RWPE2 (cell line): ENCODE results near the gene FGF3.

Experiments
- ATAC-seq: fragments of 200-7000 bp; cut with Tn5 transposase; 3 replicates; pipeline ENCODE4 v1.9.1; 2021; ENCODE audit warnings: low read depth
- DNase-seq: peaks from one replicate; pipeline ENCODE4 v3.0.0-alpha.2; 2020; ENCODE audit warnings: low spot score
- H3K27ac ChIP-seq: fragments of 450-650 bp; 2 replicates; pipeline ENCODE4 v1.5.1; 2017; ENCODE audit warnings: mild to moderate bottlenecking; ENCODE audit not compliant: poor library complexity, severe bottlenecking
- H3K27me3 ChIP-seq: fragments of 250-450 bp; sonication (Bioruptor Pico); 2 replicates; pipeline ENCODE4 v1.5.1; 2021; ENCODE audit warnings: mild to moderate bottlenecking, moderate library complexity; ENCODE audit not compliant: insufficient read depth, poor library complexity, severe bottlenecking
- H3K36me3 ChIP-seq: fragments of 250-450 bp; sonication (Bioruptor Pico); 2 replicates; pipeline ENCODE4 v1.5.1; 2020; ENCODE audit warnings: low read depth, mild to moderate bottlenecking, moderate library complexity
- H3K4me1 ChIP-seq: fragments of 250-450 bp; sonication (Bioruptor Pico); 2 replicates; pipeline ENCODE4 v1.5.1; 2021; ENCODE audit warnings: mild to moderate bottlenecking, moderate library complexity; ENCODE audit not compliant: insufficient read depth, poor library complexity, severe bottlenecking
- H3K4me3 ChIP-seq: fragments of 250-450 bp; sonication (Bioruptor Pico); 2 replicates; pipeline ENCODE4 v1.5.1; 2021; ENCODE audit warnings: mild to moderate bottlenecking, moderate library complexity; ENCODE audit not compliant: severe bottlenecking
- H3K9me3 ChIP-seq: fragments of 250-450 bp; sonication (Bioruptor Pico); 2 replicates; pipeline ENCODE4 v1.5.1; 2021; ENCODE audit warnings: mild to moderate bottlenecking, moderate library complexity; ENCODE audit not compliant: severe bottlenecking
- TF ChIP-seq, protein P1 (sequence below): fragments of 450-650 bp; IDR thresholded peaks from one replicate; pipeline ENCODE4 v1.5.1; 2017; ENCODE audit warnings: mild to moderate bottlenecking, moderate library complexity; ENCODE audit not compliant: poor library complexity, severe bottlenecking

FGF3 gene

DNA sequence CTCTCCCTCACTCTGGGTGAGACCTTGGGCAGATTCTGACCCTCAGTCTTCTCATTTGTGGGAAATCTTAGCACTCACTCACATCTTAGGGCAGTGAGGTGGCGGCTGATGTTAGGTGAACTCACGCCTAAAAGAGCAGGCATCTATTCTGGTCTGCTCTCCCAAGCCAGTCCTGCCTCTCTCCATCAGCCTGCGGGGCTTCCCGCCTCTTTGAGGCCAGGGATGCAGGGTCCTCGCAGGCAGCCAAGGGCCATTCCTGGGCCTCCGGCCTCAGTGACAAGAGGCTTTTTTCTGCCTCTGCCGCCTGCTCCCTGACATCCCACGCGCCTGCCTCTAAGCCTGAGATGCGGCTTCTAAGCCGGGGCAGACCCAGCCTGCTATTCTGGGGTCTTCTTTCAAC is 30.3 kb downstream of the FGF3 start:
- Histone ChIP-seq H3K9me3 (no peaks in the 10 kb centered on the region), H3K4me3 (no peak overlapping the region), H3K36me3 (no peaks in the 10 kb centered on the region), H3K4me1 (no peaks in the 10 kb centered on the region), H3K27me3 (no peaks in the 10 kb centered on the region), H3K27ac (no peak overlapping the region)
- TF ChIP-seq, protein P1, sequence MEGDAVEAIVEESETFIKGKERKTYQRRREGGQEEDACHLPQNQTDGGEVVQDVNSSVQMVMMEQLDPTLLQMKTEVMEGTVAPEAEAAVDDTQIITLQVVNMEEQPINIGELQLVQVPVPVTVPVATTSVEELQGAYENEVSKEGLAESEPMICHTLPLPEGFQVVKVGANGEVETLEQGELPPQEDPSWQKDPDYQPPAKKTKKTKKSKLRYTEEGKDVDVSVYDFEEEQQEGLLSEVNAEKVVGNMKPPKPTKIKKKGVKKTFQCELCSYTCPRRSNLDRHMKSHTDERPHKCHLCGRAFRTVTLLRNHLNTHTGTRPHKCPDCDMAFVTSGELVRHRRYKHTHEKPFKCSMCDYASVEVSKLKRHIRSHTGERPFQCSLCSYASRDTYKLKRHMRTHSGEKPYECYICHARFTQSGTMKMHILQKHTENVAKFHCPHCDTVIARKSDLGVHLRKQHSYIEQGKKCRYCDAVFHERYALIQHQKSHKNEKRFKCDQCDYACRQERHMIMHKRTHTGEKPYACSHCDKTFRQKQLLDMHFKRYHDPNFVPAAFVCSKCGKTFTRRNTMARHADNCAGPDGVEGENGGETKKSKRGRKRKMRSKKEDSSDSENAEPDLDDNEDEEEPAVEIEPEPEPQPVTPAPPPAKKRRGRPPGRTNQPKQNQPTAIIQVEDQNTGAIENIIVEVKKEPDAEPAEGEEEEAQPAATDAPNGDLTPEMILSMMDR, result no peak
- ATAC-seq (no peak), DNase-seq (no peak)

DNA sequence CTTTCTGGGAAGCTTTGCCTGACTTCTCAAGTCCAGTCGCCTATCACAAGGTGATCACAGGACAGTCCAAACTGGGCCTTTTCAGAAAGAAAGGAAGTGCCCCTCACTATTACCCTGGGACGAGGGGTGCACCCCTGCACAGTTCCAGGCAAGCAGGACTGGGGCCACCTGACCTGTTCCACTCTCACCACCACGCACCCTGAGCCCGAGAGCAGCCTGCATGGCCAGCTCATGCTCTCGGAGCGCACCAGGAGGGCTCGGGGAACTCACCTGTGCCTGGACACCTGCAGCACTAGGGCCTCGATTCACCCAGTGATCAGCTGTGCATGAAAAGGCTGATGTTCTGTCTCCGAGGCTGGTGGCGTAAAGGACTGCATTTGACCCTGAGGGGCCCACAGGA is 31.3 kb downstream of the FGF3 start:
- no peaks in the 10 kb centered on the region for H3K36me3 ChIP-seq
- ATAC-seq (no peak), DNase-seq (no peak)
- TF ChIP-seq, protein P1, result no peak
- no peak overlapping the region for H3K4me3 ChIP-seq
- H3K27me3 ChIP-seq, result no peaks in the 10 kb centered on the region
- no peaks in the 10 kb centered on the region for H3K4me1 ChIP-seq
- no peaks in the 10 kb centered on the region for H3K9me3 ChIP-seq
- H3K27ac ChIP-seq, result no peak overlapping the region

DNA sequence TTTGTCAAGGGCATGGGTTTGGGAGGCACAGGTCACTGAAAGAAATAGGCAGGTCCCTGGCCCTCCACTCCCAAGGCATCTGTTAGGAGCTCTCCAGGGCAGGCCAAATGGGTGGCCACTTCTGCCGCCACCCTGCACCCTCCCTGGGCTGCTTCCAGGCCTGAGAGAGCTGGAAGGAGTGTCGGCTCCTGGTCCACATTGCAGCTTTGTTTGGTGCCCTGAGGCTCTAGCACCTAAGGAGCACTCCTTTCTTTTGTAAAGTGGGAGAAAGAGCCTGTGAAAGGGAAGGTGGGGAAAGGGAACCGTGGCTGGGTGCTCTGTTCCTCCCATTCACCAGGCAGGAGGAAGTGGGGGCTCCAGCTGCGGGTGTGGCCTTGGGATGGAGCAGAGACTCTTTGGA is 31.8 kb downstream of the FGF3 start:
- DNase-seq (no peak), ATAC-seq (no peak)
- H3K4me3 ChIP-seq, result no peak overlapping the region
- TF ChIP-seq, protein P1, result no peak
- no peaks in the 10 kb centered on the region for H3K36me3 ChIP-seq
- no peaks in the 10 kb centered on the region for H3K9me3 ChIP-seq
- H3K27me3 ChIP-seq, result no peaks in the 10 kb centered on the region
- no peaks in the 10 kb centered on the region for H3K4me1 ChIP-seq
- no peak overlapping the region for H3K27ac ChIP-seq

DNA sequence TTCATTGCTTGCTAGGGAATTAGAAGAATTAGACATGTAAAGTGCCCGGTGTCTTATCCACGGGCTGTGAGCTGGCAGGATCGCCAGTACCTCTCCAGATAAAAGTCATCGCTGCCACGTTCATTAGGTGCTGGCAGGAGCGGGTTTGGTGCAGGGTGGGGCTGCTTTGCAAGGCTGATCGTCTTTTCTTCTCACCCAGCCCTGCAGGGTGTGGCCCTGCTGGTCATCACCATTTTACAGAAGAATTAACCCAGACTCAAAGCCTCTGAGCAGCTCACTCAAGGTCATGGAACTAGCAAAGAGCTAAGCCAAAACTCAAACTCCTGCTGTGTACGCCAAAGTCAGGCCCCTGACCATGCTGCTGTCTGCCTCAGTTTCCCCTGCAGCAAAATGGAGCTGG is 38.0 kb downstream of the FGF3 start:
- Histone ChIP-seq H3K4me1 (no peaks in the 10 kb centered on the region), H3K27me3 (peaks cover 12% of the 10 kb centered on the region), H3K36me3 (no peaks in the 10 kb centered on the region), H3K9me3 (no peaks in the 10 kb centered on the region), H3K4me3 (no peak overlapping the region), H3K27ac (no peak overlapping the region)
- ATAC-seq (no peak), DNase-seq (no peak)
- TF ChIP-seq, protein P1, result no peak

DNA sequence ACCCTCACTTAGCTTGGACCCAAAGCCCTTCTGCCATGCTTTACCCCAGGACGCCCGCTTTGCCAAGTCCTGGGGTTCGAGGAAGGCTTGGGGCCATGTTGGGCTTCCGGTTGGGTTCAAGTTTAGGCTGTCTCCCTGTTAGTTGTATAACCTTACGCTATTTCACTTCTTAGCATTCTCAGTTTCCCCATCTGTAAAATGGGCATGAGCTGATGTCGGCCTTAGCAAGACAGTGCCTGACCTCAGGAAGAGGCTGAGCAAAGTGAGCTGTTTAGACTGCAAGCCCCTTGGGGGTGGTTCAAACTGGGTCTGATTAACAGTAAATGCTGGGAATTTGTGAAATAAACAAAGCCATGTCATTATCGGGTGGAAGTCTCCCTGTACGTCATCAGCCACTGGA is 40.8 kb downstream of the FGF3 start:
- Histone ChIP-seq H3K27me3 (peaks cover 41% of the 10 kb centered on the region), H3K36me3 (no peaks in the 10 kb centered on the region), H3K9me3 (no peaks in the 10 kb centered on the region), H3K4me3 (no peak overlapping the region), H3K27ac (no peak overlapping the region), H3K4me1 (no peaks in the 10 kb centered on the region)
- DNase-seq (no peak), ATAC-seq (no peak)
- TF ChIP-seq, protein P1, result no peak
